ENCODE measurements around the gene SMG5. TPM values are rescaled to one million over a fixed set of nuclear protein-coding genes. Genes with fewer than 3 reads are reported as not detected.
A peak's percentile ranks its signal among the peaks of the same experiment; 100 is the strongest.

SMG5 gene
- total and polyA plus RNA-seq, 2 experiments from 2014 or later: 25.9 to 118 TPM

DNA sequence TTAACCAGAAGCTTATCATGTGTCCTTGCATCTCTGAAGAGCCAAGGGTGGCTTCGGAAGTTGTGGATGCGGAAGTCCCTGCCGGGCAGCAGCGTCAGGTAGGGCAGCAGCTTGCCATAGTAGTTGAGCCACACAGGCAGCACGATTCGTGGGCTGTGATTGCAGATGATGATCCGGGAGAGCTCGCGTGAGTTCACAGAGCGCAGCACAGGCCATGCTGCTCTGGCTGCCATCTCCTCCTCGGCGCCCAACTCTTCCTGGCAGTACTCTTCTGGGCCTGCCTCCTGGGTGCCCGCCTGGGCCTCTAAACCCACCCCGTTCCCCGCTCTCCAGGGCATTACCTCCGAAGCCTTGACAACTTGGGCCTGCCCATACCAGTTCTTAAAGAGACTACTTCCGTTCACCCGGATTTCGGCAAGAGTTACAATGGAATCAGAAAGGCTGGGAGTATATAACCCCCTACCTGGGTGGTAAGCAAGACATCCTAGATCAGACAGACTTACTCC lies 16.3 kb upstream of the SMG5 start, which contains the start of gene VHLL:
Gene VHLL (minus strand): TSS at position 456 of the 506 bp plus-strand sequence. CDS start 118 bp downstream, at position 338.
- H3K4me3 Mint-ChIP-seq: no peak within 1 kb of the TSS
- Histone ChIP-seq H3K4me3 (no peak within 1 kb of the TSS), H3F3A (replicated peaks; ENCODE audit: low read depth) (peaks cover 11% of the 10 kb centered on the region; the same call in 1 of the 2 replicates), H3K4me2 (no peak within 1 kb of the TSS), H3K4me1 (ENCODE audit: insufficient read depth) (no peaks in the 10 kb centered on the region), H3K79me2 (replicated peaks; ENCODE audit: insufficient read depth) (no peaks in the 10 kb centered on the region), H3K27me3 (ENCODE audit: insufficient read depth) (no peaks in the 10 kb centered on the region), H2AFZ (no peak within 1 kb of the TSS), H3K9me2 (ENCODE audit: insufficient read depth) (no peaks in the 10 kb centered on the region), H4K20me1 (replicated peaks; ENCODE audit: insufficient read depth) (no peaks in the 10 kb centered on the region; the same call in 1 of the 2 replicates), H3K27ac (ENCODE audit: low read depth) (no peak within 1 kb of the TSS), H3K36me3 (ENCODE audit: insufficient read depth) (no peaks in the 10 kb centered on the region)
- DNase-seq (ENCODE audit: low spot score) (no peak), ATAC-seq (no peak)
- peaks cover 11% of the 10 kb centered on the region for H3K27me3 Mint-ChIP-seq (ENCODE audit: insufficient read depth, low read depth, poor library complexity)
- peaks cover 3% of the 10 kb centered on the region; the same call in 1 of the 3 replicates for H3K36me3 Mint-ChIP-seq (ENCODE audit: low read depth)
- H3K9me3 Mint-ChIP-seq: no peaks in the 10 kb centered on the region
- TF ChIP-seq, protein P1, sequence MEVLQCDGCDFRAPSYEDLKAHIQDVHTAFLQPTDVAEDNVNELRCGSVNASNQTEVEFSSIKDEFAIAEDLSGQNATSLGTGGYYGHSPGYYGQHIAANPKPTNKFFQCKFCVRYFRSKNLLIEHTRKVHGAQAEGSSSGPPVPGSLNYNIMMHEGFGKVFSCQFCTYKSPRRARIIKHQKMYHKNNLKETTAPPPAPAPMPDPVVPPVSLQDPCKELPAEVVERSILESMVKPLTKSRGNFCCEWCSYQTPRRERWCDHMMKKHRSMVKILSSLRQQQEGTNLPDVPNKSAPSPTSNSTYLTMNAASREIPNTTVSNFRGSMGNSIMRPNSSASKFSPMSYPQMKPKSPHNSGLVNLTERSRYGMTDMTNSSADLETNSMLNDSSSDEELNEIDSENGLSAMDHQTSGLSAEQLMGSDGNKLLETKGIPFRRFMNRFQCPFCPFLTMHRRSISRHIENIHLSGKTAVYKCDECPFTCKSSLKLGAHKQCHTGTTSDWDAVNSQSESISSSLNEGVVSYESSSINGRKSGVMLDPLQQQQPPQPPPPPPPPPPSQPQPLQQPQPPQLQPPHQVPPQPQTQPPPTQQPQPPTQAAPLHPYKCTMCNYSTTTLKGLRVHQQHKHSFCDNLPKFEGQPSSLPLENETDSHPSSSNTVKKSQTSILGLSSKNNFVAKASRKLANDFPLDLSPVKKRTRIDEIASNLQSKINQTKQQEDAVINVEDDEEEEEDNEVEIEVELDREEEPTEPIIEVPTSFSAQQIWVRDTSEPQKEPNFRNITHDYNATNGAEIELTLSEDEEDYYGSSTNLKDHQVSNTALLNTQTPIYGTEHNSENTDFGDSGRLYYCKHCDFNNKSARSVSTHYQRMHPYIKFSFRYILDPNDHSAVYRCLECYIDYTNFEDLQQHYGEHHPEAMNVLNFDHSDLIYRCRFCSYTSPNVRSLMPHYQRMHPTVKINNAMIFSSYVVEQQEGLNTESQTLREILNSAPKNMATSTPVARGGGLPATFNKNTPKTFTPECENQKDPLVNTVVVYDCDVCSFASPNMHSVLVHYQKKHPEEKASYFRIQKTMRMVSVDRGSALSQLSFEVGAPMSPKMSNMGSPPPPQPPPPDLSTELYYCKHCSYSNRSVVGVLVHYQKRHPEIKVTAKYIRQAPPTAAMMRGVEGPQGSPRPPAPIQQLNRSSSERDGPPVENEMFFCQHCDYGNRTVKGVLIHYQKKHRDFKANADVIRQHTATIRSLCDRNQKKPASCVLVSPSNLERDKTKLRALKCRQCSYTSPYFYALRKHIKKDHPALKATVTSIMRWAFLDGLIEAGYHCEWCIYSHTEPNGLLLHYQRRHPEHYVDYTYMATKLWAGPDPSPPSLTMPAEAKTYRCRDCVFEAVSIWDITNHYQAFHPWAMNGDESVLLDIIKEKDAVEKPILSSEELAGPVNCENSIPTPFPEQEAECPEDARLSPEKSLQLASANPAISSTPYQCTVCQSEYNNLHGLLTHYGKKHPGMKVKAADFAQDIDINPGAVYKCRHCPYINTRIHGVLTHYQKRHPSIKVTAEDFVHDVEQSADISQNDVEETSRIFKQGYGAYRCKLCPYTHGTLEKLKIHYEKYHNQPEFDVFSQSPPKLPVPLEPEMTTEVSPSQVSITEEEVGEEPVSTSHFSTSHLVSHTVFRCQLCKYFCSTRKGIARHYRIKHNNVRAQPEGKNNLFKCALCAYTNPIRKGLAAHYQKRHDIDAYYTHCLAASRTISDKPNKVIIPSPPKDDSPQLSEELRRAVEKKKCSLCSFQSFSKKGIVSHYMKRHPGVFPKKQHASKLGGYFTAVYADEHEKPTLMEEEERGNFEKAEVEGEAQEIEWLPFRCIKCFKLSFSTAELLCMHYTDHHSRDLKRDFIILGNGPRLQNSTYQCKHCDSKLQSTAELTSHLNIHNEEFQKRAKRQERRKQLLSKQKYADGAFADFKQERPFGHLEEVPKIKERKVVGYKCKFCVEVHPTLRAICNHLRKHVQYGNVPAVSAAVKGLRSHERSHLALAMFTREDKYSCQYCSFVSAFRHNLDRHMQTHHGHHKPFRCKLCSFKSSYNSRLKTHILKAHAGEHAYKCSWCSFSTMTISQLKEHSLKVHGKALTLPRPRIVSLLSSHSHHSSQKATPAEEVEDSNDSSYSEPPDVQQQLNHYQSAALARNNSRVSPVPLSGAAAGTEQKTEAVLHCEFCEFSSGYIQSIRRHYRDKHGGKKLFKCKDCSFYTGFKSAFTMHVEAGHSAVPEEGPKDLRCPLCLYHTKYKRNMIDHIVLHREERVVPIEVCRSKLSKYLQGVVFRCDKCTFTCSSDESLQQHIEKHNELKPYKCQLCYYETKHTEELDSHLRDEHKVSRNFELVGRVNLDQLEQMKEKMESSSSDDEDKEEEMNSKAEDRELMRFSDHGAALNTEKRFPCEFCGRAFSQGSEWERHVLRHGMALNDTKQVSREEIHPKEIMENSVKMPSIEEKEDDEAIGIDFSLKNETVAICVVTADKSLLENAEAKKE (CRISPR knock-in tag; IDR thresholded peaks at IDR 0.05): no peak
- TF ChIP-seq, protein P2, sequence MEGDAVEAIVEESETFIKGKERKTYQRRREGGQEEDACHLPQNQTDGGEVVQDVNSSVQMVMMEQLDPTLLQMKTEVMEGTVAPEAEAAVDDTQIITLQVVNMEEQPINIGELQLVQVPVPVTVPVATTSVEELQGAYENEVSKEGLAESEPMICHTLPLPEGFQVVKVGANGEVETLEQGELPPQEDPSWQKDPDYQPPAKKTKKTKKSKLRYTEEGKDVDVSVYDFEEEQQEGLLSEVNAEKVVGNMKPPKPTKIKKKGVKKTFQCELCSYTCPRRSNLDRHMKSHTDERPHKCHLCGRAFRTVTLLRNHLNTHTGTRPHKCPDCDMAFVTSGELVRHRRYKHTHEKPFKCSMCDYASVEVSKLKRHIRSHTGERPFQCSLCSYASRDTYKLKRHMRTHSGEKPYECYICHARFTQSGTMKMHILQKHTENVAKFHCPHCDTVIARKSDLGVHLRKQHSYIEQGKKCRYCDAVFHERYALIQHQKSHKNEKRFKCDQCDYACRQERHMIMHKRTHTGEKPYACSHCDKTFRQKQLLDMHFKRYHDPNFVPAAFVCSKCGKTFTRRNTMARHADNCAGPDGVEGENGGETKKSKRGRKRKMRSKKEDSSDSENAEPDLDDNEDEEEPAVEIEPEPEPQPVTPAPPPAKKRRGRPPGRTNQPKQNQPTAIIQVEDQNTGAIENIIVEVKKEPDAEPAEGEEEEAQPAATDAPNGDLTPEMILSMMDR (conservative IDR thresholded peaks at IDR 0.05; ENCODE audit: low read depth in 2 of 2): no peak
- TF ChIP-seq STAT1 (IDR thresholded peaks at IDR 0.05; ENCODE audit: unreplicated experiment) (no peak), EZH2 (IDR thresholded peaks at IDR 0.05; ENCODE audit: low read depth, unreplicated experiment) (no peak), NANOG (IDR thresholded peaks at IDR 0.05; ENCODE audit: borderline replicate concordance) (no peak), CREB1 (CRISPR knock-in tag; IDR thresholded peaks at IDR 0.05; ENCODE audit: low read depth) (no peak), ZNF114 (CRISPR knock-in tag; IDR thresholded peaks at IDR 0.05) (no peak), POLR2AphosphoS5 (IDR thresholded peaks at IDR 0.05; ENCODE audit: low read depth) (no peak), ZNF331 (CRISPR knock-in tag; IDR thresholded peaks at IDR 0.05; ENCODE audit: low read depth) (no peak), EZH2phosphoT487 (IDR thresholded peaks at IDR 0.05; ENCODE audit: unreplicated experiment) (no peak), JUNB (IDR thresholded peaks at IDR 0.05; ENCODE audit: unreplicated experiment) (no peak)
- TF ChIP-seq, protein P3, sequence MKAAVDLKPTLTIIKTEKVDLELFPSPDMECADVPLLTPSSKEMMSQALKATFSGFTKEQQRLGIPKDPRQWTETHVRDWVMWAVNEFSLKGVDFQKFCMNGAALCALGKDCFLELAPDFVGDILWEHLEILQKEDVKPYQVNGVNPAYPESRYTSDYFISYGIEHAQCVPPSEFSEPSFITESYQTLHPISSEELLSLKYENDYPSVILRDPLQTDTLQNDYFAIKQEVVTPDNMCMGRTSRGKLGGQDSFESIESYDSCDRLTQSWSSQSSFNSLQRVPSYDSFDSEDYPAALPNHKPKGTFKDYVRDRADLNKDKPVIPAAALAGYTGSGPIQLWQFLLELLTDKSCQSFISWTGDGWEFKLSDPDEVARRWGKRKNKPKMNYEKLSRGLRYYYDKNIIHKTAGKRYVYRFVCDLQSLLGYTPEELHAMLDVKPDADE (IDR thresholded peaks at IDR 0.05): no peak
- TF ChIP-seq, protein P4, sequence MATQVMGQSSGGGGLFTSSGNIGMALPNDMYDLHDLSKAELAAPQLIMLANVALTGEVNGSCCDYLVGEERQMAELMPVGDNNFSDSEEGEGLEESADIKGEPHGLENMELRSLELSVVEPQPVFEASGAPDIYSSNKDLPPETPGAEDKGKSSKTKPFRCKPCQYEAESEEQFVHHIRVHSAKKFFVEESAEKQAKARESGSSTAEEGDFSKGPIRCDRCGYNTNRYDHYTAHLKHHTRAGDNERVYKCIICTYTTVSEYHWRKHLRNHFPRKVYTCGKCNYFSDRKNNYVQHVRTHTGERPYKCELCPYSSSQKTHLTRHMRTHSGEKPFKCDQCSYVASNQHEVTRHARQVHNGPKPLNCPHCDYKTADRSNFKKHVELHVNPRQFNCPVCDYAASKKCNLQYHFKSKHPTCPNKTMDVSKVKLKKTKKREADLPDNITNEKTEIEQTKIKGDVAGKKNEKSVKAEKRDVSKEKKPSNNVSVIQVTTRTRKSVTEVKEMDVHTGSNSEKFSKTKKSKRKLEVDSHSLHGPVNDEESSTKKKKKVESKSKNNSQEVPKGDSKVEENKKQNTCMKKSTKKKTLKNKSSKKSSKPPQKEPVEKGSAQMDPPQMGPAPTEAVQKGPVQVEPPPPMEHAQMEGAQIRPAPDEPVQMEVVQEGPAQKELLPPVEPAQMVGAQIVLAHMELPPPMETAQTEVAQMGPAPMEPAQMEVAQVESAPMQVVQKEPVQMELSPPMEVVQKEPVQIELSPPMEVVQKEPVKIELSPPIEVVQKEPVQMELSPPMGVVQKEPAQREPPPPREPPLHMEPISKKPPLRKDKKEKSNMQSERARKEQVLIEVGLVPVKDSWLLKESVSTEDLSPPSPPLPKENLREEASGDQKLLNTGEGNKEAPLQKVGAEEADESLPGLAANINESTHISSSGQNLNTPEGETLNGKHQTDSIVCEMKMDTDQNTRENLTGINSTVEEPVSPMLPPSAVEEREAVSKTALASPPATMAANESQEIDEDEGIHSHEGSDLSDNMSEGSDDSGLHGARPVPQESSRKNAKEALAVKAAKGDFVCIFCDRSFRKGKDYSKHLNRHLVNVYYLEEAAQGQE (IDR thresholded peaks at IDR 0.05; ENCODE audit: unreplicated experiment): no peak
- peaks cover 3% of the 10 kb centered on the region; the same call in 1 of the 3 replicates for H3K4me1 Mint-ChIP-seq
- H3K27ac Mint-ChIP-seq: peak within 1 kb of the TSS; percentile 59; the same call in 1 of the 2 replicates

All from GM23338 (cell line).